Posterior cingulate gyrus (tissue), 11 donors: Measurements from ENCODE around the gene NOTCH1.

ENCODE experiments used
- DNase-seq, 10 donors: peaks; one replicate each; pipeline versions ENCODE4 v3.0.0 to v3.0.0-alpha.2; 2020 to 2021; ENCODE audit warnings: mixed read lengths in 3 of 10
- intact Hi-C: fragments of 100-400 bp; cut with DNase I; formaldehyde crosslinking; loops from one replicate; pipeline ENCODE4 v1.15.1; 2023

The NOTCH1 gene

DNA sequence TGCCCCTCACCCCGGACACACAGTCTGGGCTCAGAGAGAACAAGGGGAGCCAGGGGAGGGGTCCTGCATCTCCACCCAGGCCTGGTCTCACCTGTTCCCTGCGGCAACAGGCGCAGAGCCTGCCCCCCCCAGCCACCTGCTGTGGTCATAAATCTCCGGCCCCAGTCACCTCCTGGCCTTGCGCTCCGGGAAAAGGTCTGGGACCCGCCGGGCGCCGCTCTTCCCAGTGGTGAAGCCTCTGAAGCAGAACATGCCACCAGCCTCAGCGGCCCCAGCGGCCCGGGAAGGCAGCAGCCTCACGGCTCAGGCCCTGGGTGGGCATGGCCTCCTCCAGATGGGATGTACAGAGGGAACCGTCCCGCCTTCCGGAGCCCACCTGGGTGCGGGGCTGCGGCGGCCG lies 20.6 kb downstream of the NOTCH1 start:
- DNase-seq = no peak
- intact Hi-C loops = loop anchor here (5.0 kb wide), 1 partner anchor 33 kb away; no protein-coding TSS in a partner anchor

DNA sequence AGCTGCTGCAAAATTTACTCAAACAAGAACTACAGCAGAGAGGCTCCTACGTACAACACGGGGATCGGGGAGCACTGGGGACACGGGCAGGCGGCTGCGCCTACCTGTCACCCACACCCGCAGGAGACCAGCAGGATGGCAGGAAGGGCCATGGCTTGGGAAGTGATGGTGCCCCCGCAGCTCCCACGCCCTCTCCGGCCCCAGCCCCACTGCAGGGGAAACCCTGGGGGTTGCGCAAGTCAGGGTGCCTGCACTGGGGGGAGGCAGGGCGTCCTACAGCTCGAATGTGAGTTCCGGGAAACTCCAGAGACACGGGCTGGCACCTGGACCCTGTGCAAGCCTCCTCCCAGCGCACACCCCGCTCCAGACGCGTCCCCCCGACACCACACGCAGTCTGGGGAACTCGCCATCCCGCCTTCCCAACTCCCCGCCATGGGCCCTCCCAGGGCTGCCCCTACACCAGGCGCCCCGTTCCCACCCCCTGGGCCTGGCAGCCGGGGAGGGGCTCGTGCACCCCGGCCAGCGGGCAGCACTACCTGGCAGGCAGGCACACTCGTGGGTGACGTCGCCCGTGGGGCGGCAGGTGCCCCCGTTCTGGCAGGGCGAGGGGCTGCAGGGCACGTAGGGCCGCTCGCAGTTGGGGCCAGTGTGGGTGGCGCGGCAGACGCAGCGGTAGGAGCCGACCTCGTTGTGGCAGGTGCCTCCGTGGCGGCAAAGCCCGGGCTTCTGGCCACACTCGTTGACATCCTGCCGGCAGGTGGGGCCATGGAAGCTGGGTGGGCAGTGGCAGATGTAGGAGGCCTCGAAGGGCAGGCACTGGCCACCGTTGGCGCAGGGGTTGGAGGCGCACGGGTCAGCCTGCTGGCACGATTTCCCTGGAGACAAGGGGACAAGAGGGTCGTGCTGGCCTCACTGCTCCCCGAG lies 23.3 kb downstream of the NOTCH1 start:
- intact Hi-C loops = no loop called here
- DNase-seq = no peak

DNA sequence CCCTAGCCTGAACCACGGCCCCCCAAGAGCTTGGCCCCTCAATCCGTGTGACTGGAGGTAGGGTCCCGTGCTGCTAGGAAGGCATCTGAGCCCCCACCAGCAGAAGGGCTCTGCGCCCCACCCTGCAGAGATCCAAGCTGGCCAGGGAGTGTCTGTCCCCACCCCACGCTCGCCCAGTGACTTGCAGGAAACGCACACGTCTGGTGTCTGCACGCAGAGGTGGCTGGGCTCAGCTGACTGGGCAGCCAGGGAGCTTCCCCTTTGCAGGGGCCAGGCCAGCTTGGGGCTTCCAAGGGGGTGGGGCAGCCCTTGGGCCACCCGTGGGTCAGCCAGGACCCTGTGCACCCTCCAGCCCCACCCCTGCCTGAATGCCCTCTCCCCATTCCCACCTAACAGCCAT lies 24.3 kb downstream of the NOTCH1 start:
- DNase-seq = no peak
- intact Hi-C loops = no loop called here

DNA sequence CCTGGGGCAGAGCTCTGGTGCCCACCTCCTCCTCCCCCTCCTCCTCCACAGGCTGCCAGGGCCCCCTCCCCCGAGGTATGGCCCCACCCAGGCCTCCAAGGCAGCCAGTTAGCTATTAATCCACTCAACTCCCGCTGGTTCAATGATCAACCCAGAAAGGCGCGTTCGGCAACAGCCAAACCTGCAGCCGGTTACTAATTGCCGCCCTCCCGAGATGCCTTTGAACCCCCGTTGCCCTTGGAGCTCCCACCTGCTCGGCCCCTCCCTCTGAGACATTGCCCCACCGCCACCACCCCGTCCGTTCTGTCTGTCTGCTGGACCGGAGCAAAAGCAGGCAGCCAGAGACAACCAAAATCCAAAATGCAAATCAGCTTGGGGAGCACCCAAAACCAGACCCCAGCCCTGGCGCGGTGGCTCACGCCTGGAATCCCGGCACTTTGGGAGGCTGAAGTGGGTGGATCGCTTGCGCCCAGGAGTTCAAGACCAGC lies 25.8 kb downstream of the NOTCH1 start:
- no peak for DNase-seq
- intact Hi-C loops = no loop called here

DNA sequence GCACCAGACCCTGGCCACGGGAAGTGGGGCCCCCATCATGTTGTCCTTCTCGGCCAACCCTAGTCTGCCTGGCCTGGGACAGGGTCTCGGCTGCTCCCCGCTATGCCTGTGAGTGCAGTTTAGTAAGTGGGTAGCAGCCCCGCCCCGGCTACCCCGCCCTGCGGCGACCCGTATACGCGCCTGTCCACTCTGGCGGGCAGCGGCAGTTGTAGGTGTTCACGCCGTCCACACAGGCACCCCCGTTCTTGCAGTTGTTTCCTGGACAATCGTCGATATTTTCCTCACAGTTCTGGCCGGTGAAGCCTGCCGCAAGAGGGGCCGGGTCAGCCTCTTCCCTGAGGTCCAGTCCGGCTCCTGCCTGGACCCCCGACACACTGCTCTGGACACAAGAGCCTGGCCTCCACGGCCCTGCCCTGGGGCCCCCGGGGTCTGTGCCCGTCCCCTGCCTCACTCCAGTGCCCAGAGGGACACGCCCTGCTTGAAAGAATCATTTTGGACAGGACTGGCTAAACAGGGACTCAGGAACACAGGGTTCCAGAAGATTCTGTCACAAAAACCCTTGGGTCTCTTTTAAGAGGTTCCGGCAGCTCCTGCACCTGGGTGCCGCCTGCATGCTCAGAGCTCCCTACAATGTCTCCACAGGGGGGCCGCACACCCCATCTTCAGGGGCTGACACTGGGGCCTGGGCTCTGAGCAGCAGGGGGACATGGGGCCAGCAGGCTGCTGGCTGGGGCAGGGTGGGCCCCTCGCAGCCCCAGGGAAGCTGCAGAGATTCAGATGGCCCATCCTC lies 26.4 kb downstream of the NOTCH1 start:
- no peak for DNase-seq
- intact Hi-C loops = no loop called here

DNA sequence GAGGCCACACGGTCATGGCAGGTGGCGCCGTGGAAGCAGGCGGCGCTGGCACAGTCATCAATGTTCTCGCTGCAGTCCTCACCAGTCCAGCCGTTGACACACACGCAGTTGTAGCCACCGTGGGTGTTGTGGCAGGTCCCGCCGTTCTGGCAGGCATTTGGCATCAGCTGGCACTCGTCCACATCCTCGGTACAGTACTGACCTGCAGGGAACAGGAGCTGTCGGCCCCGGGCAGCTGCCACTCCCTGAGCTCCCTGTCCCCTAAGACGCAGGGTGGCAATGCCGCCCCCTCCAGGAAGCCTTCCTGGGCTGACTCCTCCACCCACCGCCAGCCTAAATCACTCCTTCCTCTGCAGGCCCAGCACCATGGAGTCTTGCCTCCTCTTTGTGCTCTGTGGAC lies 27.2 kb downstream of the NOTCH1 start:
- no peak for DNase-seq
- intact Hi-C loops = no loop called here

DNA sequence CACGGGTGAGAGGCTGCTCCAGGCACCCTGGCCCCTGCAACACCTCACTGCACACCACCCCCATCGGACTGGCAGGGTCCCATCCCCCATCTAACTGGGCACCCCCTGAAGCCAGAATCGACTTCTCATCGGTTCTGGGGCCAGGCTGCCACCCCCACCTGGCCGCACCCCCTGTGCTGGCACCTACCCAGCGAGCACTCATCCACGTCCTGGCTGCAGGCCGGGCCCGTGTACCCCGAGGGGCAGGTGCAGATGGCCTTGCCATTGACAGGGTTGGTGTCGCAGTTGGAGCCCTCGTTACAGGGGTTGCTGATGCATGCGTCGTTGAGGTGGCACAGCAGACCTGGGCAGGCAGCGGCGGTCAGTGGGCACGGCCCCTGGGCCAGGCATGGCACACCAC lies 27.9 kb downstream of the NOTCH1 start:
- intact Hi-C loops = no loop called here
- no peak for DNase-seq

DNA sequence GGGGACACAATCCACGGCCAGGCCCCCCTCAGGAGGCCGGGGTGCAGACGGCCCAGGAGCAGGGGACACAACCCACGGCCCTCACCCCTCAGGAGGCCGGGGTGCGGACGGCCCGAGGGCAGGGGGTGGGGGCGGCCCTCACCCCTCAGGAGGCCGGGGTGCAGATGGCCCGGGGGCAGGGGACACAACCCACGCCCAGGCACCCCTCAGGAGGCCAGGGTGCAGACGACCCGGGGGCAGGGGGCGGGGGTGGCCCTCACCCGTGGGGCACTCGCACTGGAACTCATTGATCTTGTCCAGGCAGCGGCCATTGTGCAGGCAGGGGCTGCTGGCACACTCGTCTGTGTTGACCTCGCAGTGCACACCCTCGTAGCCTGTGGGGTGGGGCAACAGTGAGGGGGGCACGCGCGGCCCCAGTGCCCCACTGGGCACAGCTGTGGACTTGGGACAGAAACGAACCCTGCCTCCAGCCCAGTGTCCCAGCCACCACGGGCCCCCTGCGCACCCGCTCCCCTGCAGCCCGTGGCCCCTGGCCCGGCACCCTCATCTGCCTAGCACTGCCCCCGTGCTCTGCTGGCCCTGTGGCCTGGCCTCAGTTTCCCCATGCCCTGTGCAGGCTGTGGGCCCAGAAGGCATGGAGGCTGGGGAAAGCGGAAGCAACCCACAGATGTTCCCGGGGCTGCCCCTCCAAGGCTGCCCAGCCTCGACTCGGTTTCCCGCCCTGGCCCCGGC lies 28.7 kb downstream of the NOTCH1 start:
- no peak for DNase-seq
- intact Hi-C loops = no loop called here

DNA sequence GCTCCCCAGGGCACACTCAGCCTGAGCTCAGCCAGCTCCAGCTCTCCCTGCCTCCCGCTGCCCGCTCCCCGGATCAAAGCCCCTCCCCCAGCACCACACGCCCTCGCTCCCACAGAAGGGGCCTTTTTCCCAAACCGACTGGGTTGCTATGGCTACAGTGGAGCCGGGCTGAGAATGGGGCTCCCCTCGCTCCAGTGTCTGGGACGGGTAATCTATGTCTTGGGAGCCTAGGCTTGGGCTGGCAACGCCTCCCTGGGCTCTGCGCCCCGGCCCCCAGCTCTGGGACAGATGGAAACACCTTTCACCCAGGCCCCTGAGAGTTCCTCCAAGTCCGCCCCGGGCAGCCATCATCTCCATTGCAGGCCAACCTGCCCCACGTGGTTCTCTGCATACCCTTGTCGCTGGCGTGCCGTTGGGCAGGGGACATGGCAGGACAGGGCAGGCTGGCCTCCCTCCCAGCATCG lies 29.6 kb downstream of the NOTCH1 start:
- DNase-seq = peak in 9 of 10 donors; percentile 49 to 92 (median 67)
- intact Hi-C loops = no loop called here

DNA sequence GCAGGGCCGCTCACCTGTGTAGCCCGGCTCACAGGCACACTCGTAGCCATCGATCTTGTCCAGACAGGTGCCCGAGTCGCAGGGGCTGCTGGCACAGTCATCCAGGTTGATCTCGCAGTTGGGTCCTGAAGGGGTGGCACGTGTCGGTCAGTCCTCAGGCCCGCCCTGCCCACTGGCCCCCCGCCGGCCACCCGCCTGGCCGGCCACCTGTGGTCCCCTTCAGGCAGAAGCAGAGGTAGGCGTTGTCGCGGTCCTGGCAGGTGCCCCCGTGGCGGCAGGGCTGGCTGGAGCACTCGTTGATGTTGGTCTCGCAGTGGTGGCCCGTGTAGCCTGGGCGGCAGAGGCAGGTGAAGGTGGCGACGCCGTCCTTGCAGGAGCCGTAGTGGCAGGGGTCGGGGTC lies 30.6 kb downstream of the NOTCH1 start:
- intact Hi-C loops = no loop called here
- no peak for DNase-seq

DNA sequence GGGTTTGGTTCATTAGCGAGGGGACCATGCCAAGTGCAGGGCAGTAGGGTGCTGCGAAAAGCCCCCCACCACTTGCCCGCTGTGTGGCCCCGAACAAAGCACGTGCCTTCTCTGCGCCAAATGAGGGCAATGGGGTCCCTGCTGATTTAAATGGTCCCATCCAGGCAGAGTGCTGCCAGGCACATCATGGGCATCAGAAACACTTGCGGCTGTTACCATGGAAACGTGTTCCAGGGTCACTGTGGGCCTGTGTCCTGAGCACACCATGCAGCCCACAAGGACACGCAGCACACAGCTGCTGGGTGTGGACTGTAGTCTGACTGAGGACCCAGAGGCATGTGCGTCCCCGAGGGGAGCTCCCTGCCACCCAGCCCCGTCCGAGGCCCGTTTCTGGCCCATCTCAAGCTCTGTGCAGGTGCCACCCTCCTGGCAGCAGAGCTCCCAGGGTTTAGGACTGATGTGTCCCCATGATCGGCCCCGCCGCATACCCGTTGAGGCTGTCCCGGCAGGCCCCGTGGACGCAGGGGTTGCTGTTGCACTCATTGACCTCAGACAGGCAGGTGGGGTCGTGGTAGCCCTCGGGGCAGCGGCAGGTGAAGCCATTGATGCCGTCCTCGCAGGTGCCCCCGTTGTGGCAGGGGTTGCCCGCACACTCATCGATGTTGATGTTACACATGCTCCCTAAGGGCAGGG lies 31.7 kb downstream of the NOTCH1 start:
- intact Hi-C loops = loop anchor here (5.0 kb wide), 1 partner anchor 33 kb away; the partner anchor contains the start of gene NOTCH1
- DNase-seq = peak in 1 of 10 donors; percentile 44

DNA sequence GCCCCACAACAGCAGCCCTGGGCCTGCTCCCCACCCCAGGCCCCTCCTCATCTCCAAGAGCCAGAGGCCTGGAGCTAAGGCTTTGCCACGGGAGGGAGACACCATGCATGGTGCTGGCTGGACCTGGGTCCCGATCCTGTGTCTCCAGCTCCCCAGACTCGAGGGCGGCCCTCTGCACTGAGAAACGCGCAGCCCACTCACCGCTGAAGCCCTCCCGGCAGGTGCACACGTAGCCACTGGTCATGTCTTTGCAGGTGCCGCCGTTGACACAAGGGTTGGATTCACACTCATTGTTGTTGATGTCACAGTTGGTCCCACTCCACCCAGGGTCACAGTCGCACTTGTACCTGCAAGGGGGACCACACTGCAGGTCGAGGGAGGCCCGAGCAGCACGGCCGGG lies 32.7 kb downstream of the NOTCH1 start:
- intact Hi-C loops = loop anchor here (5.0 kb wide), 1 partner anchor 34 kb away; the partner anchor contains the start of gene NOTCH1
- no peak for DNase-seq

DNA sequence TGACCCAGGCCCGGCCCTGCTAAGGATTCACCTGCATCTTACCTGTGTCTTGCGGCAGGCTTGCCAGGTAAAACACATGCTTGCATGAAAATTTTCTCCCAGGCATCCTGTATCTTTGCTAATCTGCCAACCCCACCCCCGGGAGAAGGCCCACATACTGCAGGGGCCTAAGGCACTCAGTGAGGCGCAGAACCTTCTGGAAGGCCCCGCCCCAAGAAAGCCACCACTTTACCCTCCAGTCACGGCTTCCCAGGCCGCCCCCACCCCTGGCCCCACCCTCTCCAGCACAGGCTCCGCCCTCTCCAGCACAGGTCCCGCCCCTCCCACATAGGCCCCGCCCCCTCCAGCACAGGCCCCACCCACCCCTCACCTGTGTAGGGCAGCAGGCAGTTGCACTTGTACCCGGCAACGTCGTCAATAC lies 33.2 kb downstream of the NOTCH1 start:
- intact Hi-C loops = loop anchor here (5.0 kb wide), 1 partner anchor 35 kb away; the partner anchor contains the start of gene NOTCH1
- no peak for DNase-seq

DNA sequence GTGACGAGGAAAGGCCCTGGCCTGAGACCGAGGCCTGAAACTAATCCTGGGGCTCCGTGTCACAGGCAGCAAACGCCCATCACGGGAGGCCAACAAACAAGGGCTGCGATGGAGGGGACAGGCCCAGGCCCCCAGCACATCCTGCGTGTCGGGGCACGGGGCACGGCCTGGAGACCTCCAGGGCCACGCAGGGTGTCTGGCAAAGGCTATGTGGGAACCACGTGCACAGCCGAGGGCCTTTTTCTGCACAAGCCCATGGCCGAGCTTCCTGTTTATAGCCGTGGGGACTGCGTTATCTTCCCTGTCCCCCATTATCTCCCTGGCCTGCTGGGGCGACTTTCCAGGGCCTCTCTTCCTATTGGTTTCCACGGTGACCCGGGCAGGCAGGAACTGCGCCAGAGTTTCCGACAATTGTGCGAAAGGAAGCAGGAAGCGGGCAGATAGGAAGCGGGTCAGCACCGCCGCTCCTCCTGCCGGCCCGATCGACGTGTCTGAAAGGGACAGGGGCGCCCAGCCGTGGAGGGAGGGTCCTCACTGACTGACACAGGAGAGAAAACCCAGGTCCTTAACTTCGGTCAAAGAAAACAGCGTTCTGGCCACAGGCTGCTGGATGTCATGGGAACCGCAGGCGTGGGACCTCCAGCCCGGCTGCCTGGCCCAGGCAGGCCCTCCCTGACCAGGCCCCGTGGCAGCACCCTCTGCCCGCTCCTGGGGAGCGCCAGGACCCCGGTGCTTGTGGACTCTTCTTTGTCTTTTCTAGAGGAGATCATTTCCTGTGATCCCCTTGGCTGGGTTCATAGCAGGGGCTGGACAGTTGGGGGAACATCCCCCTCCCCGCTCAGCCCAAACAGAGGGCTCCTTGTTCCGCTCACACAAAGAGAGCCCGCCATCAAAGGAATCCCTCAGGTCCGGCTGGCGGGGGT lies 33.9 kb downstream of the NOTCH1 start:
- DNase-seq = peak in 9 of 10 donors; percentile 62 to 97 (median 75)

DNA sequence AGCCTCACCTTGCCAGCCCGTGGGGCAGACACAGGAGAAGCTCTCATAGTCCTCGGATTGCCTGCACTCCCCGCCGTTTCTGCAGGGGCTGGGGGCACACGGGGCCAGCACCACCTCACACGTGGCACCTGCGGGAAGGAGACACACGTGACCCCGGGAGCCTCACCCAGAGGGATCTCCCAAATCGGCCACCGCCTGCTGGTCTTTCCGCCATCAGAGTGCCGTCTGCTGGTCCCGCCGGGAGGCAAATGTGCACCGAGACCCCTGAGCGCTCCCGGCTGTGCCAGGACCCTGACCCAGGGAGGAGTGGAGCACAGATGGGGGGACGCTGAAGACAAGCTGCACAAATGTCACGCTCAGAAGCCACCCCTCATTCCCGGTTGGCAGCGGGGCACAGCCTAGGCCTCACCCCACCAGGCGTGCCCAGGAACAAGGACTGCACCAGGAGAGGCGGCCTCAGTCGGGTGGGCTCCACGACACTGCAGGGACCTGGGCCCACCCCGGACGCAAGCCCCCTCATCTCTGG lies 34.6 kb downstream of the NOTCH1 start:
- DNase-seq = no peak
- intact Hi-C loops = loop anchor here (5.0 kb wide), 1 partner anchor 36 kb away; the partner anchor contains the start of gene NOTCH1

More for the DNA sequence above, 33.9 kb downstream of the NOTCH1 start:
- intact Hi-C loops = loop anchor here (5.0 kb wide), 1 partner anchor 35 kb away; the partner anchor contains the start of gene NOTCH1

DNA sequence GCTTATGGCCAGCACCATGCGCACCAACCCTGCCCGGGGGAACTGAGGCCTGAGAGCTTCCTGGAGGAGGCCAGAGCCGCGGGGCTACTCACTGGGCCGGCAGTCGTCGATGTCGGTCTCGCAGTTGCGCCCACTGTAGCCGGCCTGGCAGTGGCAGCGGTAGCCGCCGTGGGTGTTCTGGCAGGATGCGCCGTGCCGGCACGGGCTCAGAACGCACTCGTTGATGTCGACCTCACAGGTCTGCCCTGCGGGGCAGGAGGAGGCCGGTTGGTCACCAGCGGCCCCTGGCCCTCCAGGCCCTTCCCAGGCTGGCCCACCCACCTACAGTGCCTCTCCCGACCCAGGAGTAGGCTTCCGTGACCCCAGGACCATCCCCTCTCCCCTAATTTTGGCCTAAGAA lies 35.3 kb downstream of the NOTCH1 start:
- intact Hi-C loops = loop anchor here (5.0 kb wide), 1 partner anchor 37 kb away; the partner anchor contains the start of gene NOTCH1
- no peak for DNase-seq

DNA sequence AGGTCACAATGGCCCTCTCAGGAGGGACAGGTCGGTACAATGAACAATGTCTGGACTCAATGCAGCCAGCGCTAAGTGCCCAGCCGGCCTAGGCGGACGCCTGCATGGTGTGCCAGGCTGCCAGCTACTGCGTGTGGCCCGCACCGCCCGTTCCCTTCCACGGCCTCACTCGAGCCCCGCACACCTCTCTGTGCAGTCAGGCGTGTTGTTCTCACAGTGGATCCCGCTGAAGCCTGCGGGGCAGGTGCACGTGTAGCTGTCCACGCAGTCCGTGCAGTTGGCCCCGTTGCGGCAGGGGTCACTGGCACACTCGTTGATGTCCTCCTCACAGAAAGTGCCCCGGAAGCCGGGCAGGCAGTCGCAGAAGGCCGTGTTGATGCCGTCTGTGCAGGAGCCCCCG lies 36.3 kb downstream of the NOTCH1 start:
- intact Hi-C loops = no loop called here
- DNase-seq = no peak
